Measurements from ENCODE around the gene ZNHIT2.

Gene ZNHIT2

DNA sequence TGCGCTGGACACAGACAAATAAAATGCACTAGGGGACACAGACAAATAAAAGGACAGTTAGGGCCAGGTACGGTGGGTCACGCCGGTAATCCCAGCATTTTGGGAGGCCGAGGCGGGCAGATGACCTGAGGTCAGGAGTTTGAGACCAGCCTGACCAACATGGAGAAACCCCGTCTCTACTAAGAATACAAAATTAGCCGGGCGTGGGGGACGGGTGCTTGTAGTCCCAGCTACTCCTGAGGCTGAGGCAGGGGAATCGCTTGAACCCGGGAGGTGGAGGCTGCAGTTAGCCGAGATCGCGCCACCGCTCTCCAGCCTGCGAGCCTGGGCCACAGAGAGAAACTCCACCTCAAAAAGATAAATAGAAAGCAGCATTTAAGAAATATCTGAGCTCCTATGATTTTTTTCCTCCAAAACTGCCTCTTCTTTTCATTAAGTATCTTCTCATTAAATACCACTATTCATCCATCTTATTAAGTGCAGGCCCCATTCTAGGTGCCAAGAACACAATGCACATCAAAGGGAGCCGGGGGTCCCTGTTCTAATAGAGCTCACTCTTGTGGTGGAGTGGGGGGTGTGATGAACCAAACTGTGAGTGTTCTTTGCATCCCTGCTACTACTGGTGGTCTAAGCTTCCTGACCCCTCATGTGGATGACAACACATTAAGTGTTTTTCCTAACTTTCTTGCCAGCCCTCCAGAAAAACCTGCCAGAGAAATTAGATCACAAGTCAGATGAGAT, 766 bp upstream of the ZNHIT2 start:
- no peak for DNase-seq

GRCh38 chr11:65116370-65117205, 913 bp downstream of the ZNHIT2 start:
- DNase-seq, result peak; percentile 73

DNA sequence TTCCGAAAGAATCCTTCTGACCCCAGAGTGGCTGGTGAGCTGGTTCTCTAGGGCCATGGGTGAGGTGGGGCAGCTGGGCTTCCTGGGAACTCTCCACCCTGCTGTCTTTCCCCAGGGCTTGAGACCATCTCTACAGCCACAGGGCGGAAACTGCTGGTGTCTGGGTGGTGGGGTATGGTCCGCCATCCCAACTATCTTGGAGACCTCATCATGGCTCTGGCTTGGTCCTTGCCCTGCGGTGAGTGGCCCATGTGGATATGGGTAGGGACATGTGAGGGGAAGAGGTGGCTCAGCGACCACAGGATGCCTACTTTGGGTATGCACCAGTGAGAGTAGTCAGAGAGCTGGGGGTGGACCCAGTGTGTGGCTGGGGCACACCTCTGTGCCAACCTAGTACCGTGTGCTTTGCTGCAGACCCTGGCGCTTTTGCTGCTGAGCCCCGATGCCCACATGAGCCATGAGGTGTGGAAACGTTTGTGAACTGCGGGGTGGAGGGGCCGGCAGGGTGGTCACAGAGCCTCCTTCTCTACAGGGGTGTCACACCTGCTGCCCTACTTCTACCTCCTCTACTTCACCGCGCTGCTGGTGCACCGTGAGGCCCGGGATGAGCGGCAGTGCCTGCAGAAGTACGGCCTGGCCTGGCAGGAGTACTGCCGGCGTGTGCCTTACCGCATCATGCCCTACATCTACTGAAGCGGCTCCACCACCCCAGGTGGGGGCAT, 2.0 kb downstream of the ZNHIT2 start:
- DNase-seq, result no peak

DNA sequence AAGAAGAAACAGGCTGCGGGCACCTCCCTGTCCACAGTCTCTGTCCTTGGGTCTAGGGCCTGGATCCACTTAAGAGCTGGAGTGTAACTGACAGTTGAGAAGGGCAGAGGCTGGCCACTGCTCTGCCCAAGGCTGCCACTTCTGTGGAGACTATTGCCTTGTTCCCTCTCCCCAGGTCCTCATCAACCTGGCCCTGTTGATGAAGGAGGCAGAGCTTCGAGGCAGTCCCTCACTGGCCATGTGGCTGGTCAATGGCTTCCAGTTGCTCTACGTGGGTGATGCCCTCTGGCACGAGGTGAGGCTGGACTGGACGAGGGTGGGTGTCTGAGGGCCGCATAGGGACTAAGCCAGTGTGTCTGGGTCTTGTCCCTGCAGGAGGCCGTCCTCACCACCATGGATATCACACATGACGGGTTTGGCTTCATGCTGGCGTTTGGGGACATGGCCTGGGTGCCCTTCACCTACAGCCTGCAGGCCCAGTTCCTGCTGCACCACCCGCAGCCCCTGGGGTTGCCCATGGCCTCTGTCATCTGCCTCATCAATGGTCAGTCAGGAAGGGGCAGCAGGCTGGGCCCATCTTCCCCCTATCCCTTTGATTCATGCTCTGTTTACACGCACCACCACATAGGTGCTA, 2.8 kb downstream of the ZNHIT2 start:
- DNase-seq, result no peak

GRCh38 chr11:65113839-65114238, 3.7 kb downstream of the ZNHIT2 start:
- DNase-seq, result no peak

DNA sequence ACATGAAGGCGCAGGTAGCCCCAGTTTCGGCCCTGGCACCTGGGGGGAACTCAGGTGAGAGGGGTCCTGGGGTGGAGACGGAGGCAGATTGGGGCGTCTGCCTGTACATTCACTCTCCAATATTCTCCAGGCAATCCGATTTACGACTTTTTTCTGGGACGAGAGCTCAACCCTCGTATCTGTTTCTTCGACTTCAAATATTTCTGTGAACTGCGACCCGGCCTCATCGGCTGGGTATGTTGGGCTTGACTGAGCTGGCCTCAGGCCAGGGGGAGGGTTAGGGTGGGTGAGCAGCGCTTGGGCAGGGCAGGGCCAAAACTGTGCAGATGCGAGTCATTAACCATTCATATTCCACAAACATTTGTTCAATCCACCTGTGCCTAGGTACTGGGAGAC, 4.1 kb downstream of the ZNHIT2 start:
- no peak for DNase-seq

- DNase-seq, result peak; percentile 78
These were observed 4.7 kb downstream of the ZNHIT2 start for GRCh38 chr11:65112546-65113360.

DNA sequence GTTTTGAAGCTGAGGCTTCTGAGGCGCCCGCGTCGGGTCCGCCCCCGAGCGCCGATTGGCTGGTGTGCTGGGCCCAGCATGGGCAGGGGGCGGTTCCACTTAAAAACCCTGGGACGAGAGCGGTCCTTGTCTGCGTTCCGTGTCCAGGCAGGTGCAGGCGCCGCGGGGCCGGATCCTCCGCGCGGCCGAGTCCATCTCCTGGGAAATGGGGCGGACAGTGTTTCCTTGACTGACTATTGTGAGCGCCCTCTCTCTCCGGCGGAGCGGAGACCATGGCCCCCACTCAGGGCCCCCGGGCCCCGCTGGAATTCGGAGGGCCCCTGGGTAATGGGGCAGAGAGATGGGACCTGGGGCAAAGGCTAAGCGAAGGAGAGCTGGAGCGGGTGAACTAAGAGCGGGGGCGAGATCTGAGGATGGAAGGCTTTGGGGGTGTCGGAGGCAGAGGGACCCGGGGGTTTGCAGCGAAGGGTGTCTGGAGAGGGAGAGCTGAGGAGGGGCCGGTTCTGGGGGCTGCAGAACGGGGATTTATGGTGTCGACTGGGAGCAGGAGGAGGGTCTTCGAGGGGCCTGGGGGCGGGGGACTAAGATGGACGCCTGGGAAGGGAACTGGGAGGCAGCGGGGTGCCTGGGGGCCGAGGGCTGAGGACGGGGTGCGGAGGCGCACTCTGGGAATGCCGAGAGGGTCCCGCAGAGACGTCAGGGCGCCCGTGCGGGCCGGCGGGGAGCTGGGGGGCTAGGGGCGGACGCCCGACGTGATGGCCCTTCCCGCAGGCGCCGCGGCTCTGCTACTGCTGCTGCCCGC, 5.6 kb downstream of the ZNHIT2 start, which contains the start of gene TM7SF2:
Gene TM7SF2 (plus strand): TSS at position 129 of the 802 bp plus-strand sequence. CDS start 144 bp downstream, at position 273.
- DNase-seq, result peak; percentile 95

DNA sequence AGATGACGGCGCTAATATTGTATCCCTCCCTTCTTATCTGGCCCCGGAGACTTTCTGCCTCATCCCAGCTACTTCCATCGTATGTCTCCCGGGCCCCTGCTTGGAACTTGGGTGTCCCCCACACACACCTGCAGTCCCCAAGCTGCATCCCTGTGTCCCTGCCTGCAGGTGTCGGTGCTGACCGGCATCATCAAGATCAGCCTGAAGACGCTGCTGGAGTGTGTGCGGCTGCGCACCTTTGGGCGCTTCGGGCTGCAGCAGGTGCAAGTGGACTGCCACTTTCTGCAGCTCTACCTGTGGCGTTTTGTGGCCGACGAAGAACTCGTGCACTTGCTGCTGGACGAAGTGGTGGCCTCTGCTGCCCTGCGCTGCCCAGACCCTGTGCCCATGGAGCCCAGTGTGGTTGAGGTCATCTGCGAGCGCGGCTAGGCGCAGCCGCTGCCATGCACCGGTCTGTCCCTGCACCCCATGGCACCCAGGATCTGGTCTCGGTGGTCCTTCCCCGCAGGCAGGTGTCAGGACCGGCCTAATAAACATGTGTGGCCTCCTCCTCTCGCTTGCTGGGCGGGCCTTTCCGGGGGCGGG, 6.2 kb downstream of the ZNHIT2 start:
- no peak for DNase-seq

DNA sequence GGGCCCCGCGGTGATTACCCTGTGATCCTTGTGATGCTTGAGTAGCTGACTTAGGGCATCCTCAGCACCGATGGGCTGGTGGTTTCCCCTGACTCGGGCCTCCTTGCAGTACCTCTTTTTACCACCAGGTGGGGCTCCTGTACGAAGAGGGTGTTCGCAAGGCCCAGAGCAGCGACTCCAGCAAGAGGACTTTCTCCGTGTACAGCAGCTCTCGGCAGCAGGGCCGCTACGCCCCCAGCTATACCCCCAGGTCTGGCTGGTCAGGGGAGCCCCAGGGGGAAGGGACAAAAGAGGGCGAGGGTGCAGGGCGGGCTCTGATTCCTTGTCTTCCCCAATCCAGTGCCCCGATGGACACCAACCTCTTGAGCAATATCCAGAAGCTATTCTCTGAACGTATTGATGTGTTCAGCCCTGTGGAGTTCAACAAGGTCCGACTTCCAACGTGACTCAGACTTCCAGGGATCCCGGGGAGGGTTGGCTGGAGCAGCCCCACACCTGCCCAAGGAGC, 7.1 kb downstream of the ZNHIT2 start:
- DNase-seq, result peak; percentile 95

DNA sequence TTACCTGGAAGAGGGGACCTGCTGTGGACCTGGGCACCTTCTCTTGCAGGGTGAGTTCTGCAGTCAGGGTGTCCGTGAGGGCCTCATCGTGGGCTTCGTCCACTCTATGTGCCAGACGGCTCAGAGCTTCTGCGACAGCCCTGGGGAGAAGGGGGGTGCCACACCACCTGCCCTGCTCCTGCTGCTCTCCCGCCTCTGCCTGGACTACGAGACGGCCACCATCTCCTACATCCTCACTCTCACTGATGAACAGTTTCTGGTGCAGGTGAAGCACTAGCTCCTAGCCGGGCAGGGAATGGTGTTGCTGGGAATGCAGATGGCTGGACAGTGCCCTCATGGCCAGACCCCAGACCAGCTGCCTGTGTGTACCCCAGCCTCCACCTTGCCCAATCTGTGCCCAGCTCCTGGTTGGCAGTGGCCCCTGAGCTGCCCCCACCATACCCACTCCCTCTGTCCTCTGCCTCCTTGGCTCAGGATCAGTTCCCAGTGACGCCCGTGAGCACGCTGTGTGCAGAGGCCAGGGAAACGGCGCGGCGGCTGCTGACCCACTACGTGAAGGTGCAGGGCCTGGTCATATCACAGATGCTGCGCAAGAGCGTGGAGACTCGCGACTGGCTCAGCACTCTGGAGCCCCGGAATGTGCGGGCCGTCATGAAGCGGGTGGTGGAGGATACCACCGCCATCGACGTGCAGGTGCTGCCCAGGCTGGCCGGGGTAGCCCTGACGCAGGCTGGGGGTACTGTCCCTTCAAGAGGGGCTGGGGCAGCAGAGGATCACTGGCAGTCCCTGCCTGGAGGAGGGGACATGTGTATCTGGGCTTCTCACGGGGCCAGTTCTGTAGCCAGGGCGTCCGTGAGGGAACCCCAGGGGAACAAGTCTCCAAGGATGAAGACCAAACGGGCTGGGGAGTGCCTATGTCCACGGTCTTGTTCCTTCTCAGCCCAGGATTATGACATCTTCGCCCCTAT, 8.0 kb downstream of the ZNHIT2 start:
- no peak for DNase-seq

GRCh38 chr11:65108469-65109123, 8.9 kb downstream of the ZNHIT2 start:
- DNase-seq, result no peak

GRCh38 chr11:65107751-65108468, 9.6 kb downstream of the ZNHIT2 start:
- DNase-seq, result no peak

DNA sequence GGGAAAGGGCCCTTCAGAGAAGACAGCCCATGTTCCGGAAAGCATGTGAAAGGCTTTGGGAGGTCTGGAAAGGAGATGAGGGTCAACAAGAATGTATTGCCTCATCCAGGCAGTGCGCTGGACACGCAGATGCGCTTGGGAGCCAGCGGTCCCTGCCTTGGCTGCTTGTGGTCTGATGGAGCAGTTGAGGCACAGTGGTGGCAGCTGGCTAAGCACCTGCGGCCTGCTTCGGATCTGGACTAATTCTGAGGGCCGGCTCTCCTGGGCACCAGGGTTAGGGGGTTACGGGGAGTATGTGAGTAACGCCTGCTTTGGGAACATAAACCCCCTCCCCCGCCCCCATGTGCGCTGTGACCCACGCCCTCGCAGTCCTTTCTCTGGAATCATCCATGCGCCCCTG, 10.4 kb downstream of the ZNHIT2 start:
- no peak for DNase-seq

DNA sequence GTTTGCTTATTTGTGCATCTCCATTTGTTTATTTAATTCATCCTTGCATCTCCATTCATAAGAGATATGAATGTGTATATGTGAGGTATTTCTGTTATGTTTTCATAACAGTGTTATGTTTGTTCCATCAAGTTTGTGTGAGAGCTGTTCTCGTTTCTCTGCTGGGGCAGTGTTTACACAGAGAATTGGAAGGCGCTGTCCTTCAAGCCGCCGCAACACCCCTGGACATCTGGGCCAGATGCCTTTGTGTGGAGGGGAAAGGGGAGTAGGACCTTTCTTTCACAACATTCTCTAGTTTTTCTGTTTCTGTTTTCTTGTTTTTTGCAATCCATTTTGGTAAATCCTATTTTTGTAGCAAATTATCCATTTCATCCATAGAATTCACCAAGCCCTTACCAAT, 12.9 kb downstream of the ZNHIT2 start:
- DNase-seq, result no peak

- DNase-seq, result no peak
These were observed 14.0 kb downstream of the ZNHIT2 start for GRCh38 chr11:65103476-65103875.

DNA sequence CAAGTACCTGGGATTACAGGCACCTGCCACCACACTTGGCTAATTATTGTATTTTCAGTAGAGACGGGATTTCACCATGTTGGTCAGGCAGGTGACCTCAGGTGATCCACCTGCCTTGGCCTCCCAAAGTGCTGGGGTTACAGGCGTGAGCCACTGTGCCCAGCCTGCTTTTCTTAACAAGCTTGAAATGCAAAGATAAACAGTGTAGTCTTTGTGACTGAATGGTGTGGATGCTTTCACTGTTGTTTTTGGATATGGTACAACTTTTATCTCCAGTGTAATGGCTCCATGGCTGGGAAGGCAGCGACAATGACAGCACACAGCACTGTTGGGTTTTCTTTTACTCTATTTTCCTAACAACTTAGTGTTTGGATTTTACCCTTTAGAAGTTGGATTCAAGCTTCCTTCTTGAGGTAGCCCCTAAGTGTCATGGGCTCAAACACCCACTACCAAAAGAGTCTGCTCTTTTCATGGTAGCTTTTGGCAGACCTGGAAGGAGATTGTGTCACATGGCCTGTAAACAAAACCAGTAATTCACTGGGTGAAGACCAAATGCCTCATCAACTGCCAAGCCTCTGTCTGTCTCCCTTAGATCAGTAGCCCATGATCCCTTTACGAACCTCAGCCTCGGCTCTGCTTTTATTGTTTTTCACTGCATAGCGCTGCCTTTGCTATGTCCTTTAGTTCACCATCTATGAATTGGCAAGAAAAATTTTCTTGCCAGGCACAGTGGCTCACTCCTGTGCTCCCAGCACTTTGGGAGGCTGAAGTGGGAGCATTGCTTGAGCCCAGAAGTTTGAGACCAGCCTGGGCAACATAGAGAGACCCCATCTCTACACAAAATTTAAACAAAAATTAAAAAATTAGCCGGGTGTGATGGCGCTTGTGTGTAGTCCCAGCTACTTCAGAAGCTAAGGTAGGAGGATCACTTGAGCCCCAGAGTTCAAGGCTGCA, 15.1 kb downstream of the ZNHIT2 start:
- no peak for DNase-seq
